Medulla oblongata (tissue), 1 donor: ENCODE measurements around the gene CHST3.
"Not testable (repeated sequence)": the region's sequence is repeated elsewhere in the genome, so short reads cannot be mapped to it uniquely, and the experiment has no call there.

Source experiments
- DNase-seq: peaks from one replicate; pipeline ENCODE4 v3.0.0-alpha.2; 2015; ENCODE audit errors: extremely low spot score

The CHST3 gene

GRCh38 chr10:71964098-71964742 lies at the start of gene CHST3:
Gene CHST3 (plus strand): TSS chr10:71964395. CDS start chr10:72005843, 41,448 bp downstream.
- DNase-seq = peak; percentile 69

GRCh38 chr10:71916827-71917226 lies 47.4 kb upstream of the CHST3 start:
- no peak for DNase-seq

- DNase-seq = no peak
Observed at GRCh38 chr10:71918992-71919391, 45.2 kb upstream of the CHST3 start.

- DNase-seq = not testable (repeated sequence)
Observed at GRCh38 chr10:71919956-71920539, 44.1 kb upstream of the CHST3 start.

GRCh38 chr10:71920540-71921323 lies 43.5 kb upstream of the CHST3 start:
- DNase-seq = no peak

GRCh38 chr10:71921324-71922027 lies 42.7 kb upstream of the CHST3 start:
- peak; percentile 89 for DNase-seq

GRCh38 chr10:71923138-71923692 lies 41.0 kb upstream of the CHST3 start:
- DNase-seq = no peak

GRCh38 chr10:71924771-71925170 lies 39.4 kb upstream of the CHST3 start:
- DNase-seq = no peak

- DNase-seq = no peak
Observed at GRCh38 chr10:71927159-71927558, 37.0 kb upstream of the CHST3 start.

GRCh38 chr10:71927776-71928592 lies 36.2 kb upstream of the CHST3 start:
- DNase-seq = no peak

GRCh38 chr10:71931295-71931694 lies 32.9 kb upstream of the CHST3 start:
- DNase-seq = no peak

- DNase-seq = no peak
Observed at GRCh38 chr10:71933651-71934050, 30.5 kb upstream of the CHST3 start.

- no peak for DNase-seq
Observed at GRCh38 chr10:71938211-71938610, 26.0 kb upstream of the CHST3 start.

- DNase-seq = no peak
Observed at GRCh38 chr10:71939304-71939703, 24.9 kb upstream of the CHST3 start.

- no peak for DNase-seq
Observed at GRCh38 chr10:71939861-71940474, 24.2 kb upstream of the CHST3 start.

- no peak for DNase-seq
Observed at GRCh38 chr10:71940752-71941151, 23.4 kb upstream of the CHST3 start.

- DNase-seq = no peak
Observed at GRCh38 chr10:71941318-71941717, 22.9 kb upstream of the CHST3 start.

- DNase-seq = no peak
Observed at GRCh38 chr10:71945819-71946474, 18.2 kb upstream of the CHST3 start.

- peak; percentile 86 for DNase-seq
Observed at GRCh38 chr10:71946700-71947099, 17.5 kb upstream of the CHST3 start.

- DNase-seq = no peak
Observed at GRCh38 chr10:71948496-71949067, 15.6 kb upstream of the CHST3 start.
